Tibial artery (tissue), 4 donors: ENCODE data around the gene DNM3.
A peak's percentile ranks its signal among the peaks of the same experiment; 100 is the strongest.

Experiments used
- DNase-seq, 2 donors: peaks; one replicate each; pipeline ENCODE4 v3.0.0-alpha.2; 2019
- H3K27ac ChIP-seq, 2 donors: fragments of 200-600 bp; sonication (generic) in 1 of 2; 1 replicate in 1 of 2; 2 replicates in 1 of 2; pipeline ENCODE4 v1.5.1; 2018 to 2019; ENCODE audit warnings: mild to moderate bottlenecking in 1 of 2
- H3K27me3 ChIP-seq, 2 donors: fragments of 200-600 bp; sonication (generic) in 1 of 2; one replicate each; pipeline versions ENCODE4 v1.5.1 to v1.6.0; 2016 to 2019
- H3K36me3 ChIP-seq, 3 donors: fragments of 200-600 bp; sonication (generic) in 2 of 3; one replicate each; pipeline ENCODE4 v1.5.1; 2016 to 2019; ENCODE audit warnings: mild to moderate bottlenecking in 2 of 3
- H3K4me1 ChIP-seq, 4 donors: fragments of 200-600 bp; sonication (generic) in 2 of 4; 1 replicate in 3 of 4; 2 replicates in 1 of 4; pipeline ENCODE4 v1.5.1; 2016 to 2019
- H3K4me3 ChIP-seq, 2 donors: fragments of 200-600 bp; sonication (generic) in 1 of 2; 1 replicate in 1 of 2; 2 replicates in 1 of 2; pipeline ENCODE4 v1.5.1; 2018 to 2019; ENCODE audit warnings: mild to moderate bottlenecking in 2 of 2
- H3K9me3 ChIP-seq, 3 donors: fragments of 200-600 bp; sonication (generic) in 1 of 3; one replicate each; pipeline ENCODE4 v1.5.1; 2016 to 2019
- intact Hi-C: fragments of 100-400 bp; cut with DNase I; formaldehyde crosslinking; loops from one replicate; pipeline ENCODE4 v1.15.0; 2023; ENCODE audit warnings: low total_unique reads
- TF ChIP-seq, protein P1 (sequence below), 2 experiments: fragments of 200-600 bp in 1 of 2; fragments of 450-650 bp in 1 of 2; IDR thresholded peaks; one replicate each; pipeline ENCODE4 v1.5.1; 2017 to 2019; ENCODE audit warnings: antibody characterized with exemption in 2 of 2, mild to moderate bottlenecking in 1 of 2, moderate library complexity in 1 of 2

DNM3 gene

GRCh38 chr1:172352435-172352834 is 511.1 kb downstream of the DNM3 start:
- no peaks in the 10 kb centered on the region for H3K27me3 ChIP-seq
- no peak for DNase-seq
- intact Hi-C loops: no loop called here

DNA sequence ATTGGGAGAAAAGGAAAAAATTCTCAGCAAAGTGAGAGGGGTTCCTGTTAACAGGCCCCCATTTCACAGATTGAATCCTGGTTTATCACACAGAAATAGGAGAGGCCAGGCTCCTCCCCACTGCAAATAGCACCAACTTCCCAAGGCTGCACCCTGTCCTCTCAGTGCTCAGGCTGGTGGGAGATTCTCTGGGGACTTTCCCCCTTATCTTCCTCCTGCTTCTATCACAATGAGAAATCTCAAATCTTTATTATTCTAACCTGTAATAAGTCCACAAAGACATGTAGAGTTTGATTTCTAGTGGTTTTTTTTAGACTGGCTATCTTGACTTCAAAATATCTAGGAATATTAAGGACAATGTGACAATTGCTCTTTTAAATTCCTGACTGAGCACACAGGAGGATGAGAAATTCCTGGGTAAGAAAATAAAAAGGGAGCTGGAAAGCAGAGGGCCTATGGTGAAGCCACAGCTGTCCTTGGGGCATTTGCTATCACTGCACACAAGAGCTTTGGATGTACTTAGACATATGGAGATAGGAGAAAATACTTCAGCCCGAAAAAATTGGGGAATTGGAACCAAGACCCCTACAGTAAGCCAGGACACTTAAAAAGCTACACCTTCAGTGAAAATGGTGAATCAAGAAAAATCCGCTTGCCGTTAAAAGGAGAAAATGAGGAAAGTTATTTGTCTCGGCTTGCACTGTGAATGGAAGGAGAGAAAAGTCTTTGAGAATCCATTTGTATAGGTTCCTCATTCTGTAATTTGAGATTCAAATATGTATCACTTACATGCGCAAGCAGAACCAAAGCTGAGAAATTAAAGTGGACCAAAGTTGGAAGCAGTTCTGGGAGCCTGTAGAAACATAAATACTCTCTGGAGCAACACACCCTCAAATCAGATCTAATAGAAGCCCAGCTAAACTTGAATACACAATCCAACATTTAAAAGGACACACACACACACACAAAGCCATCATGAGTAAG is 513.3 kb downstream of the DNM3 start:
- H3K36me3 ChIP-seq: no peaks in the 10 kb centered on the region
- no peaks in the 10 kb centered on the region for H3K27me3 ChIP-seq
- no peak overlapping the region for H3K27ac ChIP-seq
- H3K4me1 ChIP-seq: peaks cover 0 to 42% (median 7%) of the 10 kb centered on the region in 4 donors
- DNase-seq: no peak
- intact Hi-C loops: loop anchor here (5.0 kb wide), 1 partner anchor 32 kb away; no protein-coding TSS in a partner anchor
- H3K4me3 ChIP-seq: no peak overlapping the region
- TF ChIP-seq, protein P1, sequence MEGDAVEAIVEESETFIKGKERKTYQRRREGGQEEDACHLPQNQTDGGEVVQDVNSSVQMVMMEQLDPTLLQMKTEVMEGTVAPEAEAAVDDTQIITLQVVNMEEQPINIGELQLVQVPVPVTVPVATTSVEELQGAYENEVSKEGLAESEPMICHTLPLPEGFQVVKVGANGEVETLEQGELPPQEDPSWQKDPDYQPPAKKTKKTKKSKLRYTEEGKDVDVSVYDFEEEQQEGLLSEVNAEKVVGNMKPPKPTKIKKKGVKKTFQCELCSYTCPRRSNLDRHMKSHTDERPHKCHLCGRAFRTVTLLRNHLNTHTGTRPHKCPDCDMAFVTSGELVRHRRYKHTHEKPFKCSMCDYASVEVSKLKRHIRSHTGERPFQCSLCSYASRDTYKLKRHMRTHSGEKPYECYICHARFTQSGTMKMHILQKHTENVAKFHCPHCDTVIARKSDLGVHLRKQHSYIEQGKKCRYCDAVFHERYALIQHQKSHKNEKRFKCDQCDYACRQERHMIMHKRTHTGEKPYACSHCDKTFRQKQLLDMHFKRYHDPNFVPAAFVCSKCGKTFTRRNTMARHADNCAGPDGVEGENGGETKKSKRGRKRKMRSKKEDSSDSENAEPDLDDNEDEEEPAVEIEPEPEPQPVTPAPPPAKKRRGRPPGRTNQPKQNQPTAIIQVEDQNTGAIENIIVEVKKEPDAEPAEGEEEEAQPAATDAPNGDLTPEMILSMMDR (IDR thresholded peaks at IDR 0.05): no peak
- H3K9me3 ChIP-seq: no peaks in the 10 kb centered on the region

More at GRCh38 chr1:172352435-172352834, 511.1 kb downstream of the DNM3 start:
- no peak overlapping the region for H3K4me3 ChIP-seq
- peaks cover 0 to 26% (median 5%) of the 10 kb centered on the region in 4 donors for H3K4me1 ChIP-seq
- peaks cover 0 to 3% (median 0%) of the 10 kb centered on the region in 3 donors for H3K9me3 ChIP-seq
- no peak overlapping the region for H3K27ac ChIP-seq
- no peaks in the 10 kb centered on the region for H3K36me3 ChIP-seq
- TF ChIP-seq, protein P1 (IDR thresholded peaks at IDR 0.05): no peak

- TF ChIP-seq, protein P1 (IDR thresholded peaks at IDR 0.05): no peak
- no peak overlapping the region for H3K4me3 ChIP-seq
- no peaks in the 10 kb centered on the region for H3K36me3 ChIP-seq
- no peak overlapping the region for H3K27ac ChIP-seq
- intact Hi-C loops: loop anchor here (5.0 kb wide), 1 partner anchor 34 kb away; no protein-coding TSS in a partner anchor
- no peaks in the 10 kb centered on the region for H3K9me3 ChIP-seq
- no peak for DNase-seq
- peaks cover 0 to 51% (median 12%) of the 10 kb centered on the region in 4 donors for H3K4me1 ChIP-seq
- H3K27me3 ChIP-seq: no peaks in the 10 kb centered on the region
Measured at GRCh38 chr1:172356620-172357019, 515.3 kb downstream of the DNM3 start.

GRCh38 chr1:172357753-172358385 is 516.6 kb downstream of the DNM3 start:
- Histone ChIP-seq H3K27me3 (no peaks in the 10 kb centered on the region), H3K4me3 (peak overlapping the region; percentile 17 to 22), H3K27ac (peak overlapping the region; percentile 66 to 70), H3K9me3 (no peaks in the 10 kb centered on the region), H3K36me3 (no peaks in the 10 kb centered on the region), H3K4me1 (peaks cover 0 to 44% (median 8%) of the 10 kb centered on the region in 4 donors)
- no peak for DNase-seq
- TF ChIP-seq, protein P1 (IDR thresholded peaks at IDR 0.05): no peak
- intact Hi-C loops: loop anchor here (5.0 kb wide), 1 partner anchor 36 kb away; no protein-coding TSS in a partner anchor

- Histone ChIP-seq H3K36me3 (no peaks in the 10 kb centered on the region), H3K4me1 (peaks cover 0 to 44% (median 8%) of the 10 kb centered on the region in 4 donors), H3K27me3 (no peaks in the 10 kb centered on the region), H3K27ac (peak overlapping the region; percentile 66 to 70), H3K4me3 (peak overlapping the region; percentile 17 to 22), H3K9me3 (no peaks in the 10 kb centered on the region)
- no peak for DNase-seq
- TF ChIP-seq, protein P1 (IDR thresholded peaks at IDR 0.05): no peak
- intact Hi-C loops: loop anchor here (5.0 kb wide), 1 partner anchor 37 kb away; no protein-coding TSS in a partner anchor
Measured at GRCh38 chr1:172359491-172359999, 518.2 kb downstream of the DNM3 start.
